HepG2 (cell line): ENCODE results near the gene SPTY2D1. TPM values are rescaled to one million over a fixed set of nuclear protein-coding genes. Genes with fewer than 3 reads are reported as not detected.

ENCODE experiments used
- MTA1 ChIP-seq: sonication (generic); formaldehyde crosslinking; IDR thresholded peaks from 2 replicates; pipeline ENCODE4 v1.4.0; 2020; ENCODE audit warnings: missing genetic modification reagents, mild to moderate bottlenecking, borderline replicate concordance
- NFKBIZ ChIP-seq: IDR thresholded peaks from 2 replicates; pipeline ENCODE4 v1.6.1; 2018; ENCODE audit warnings: missing genetic modification reagents, missing compliant biosample characterization
- NFYC ChIP-seq: IDR thresholded peaks from 2 replicates; pipeline ENCODE4 v1.6.1; 2016; ENCODE audit warnings: missing genetic modification reagents, missing compliant biosample characterization
- PHB2 ChIP-seq: fragments of 450-650 bp; IDR thresholded peaks from 2 replicates; pipeline ENCODE4 v1.6.1; 2018; ENCODE audit not compliant: partially characterized antibody
- SAP130 ChIP-seq: IDR thresholded peaks from 2 replicates; pipeline ENCODE4 v1.6.1; 2016; ENCODE audit warnings: low read depth
- SIN3B ChIP-seq: fragments of 150-350 bp; IDR thresholded peaks from 2 replicates; pipeline ENCODE4 v1.6.1; 2014; ENCODE audit warnings: low read length
- YEATS4 ChIP-seq: sonication (generic); formaldehyde crosslinking; IDR thresholded peaks from 2 replicates; pipeline ENCODE4 v1.4.0; 2020; ENCODE audit warnings: missing genetic modification reagents, borderline replicate concordance
- ZC3H13 ChIP-seq: sonication (generic); formaldehyde crosslinking; IDR thresholded peaks from 2 replicates; pipeline ENCODE4 v1.8.1; 2023; ENCODE audit warnings: mild to moderate bottlenecking, missing genetic modification reagents, moderate library complexity
- ZNF3 ChIP-seq: IDR thresholded peaks from 2 replicates; pipeline ENCODE4 v1.7.0; 2017; ENCODE audit warnings: inconsistent platforms
- ZNF563 ChIP-seq: sonication (generic); formaldehyde crosslinking; IDR thresholded peaks from 2 replicates; pipeline ENCODE4 v1.8.0; 2022; ENCODE audit warnings: mild to moderate bottlenecking, moderate library complexity, missing genetic modification reagents
- ZNF644 ChIP-seq: IDR thresholded peaks from 2 replicates; pipeline ENCODE4 v1.6.1; 2016; ENCODE audit warnings: low read depth
- ZNF777 ChIP-seq: sonication (generic); formaldehyde crosslinking; IDR thresholded peaks from 2 replicates; pipeline ENCODE4 v1.4.0; 2020; ENCODE audit warnings: missing genetic modification reagents
- ZNF781 ChIP-seq: sonication (generic); formaldehyde crosslinking; IDR thresholded peaks from 2 replicates; pipeline ENCODE4 v1.5.1; 2020; ENCODE audit warnings: borderline replicate concordance, mild to moderate bottlenecking, missing genetic modification reagents; ENCODE audit errors: not compliant biosample characterization
- ZSCAN21 ChIP-seq: sonication (generic); formaldehyde crosslinking; IDR thresholded peaks from 2 replicates; pipeline ENCODE4 v1.8.0; 2022; ENCODE audit warnings: mild to moderate bottlenecking, missing genetic modification reagents, moderate library complexity, borderline replicate concordance
- polyA plus RNA-seq, 8 experiments: library from polyadenylated mRNA; depleted of rRNA in 3 of 8; stranded (reverse) in 7 of 8; unstranded in 1 of 8; fragments of >200 nt; fragmentation: Illumina TruSeq in 4 of 8; extraction: Trizol in 4 of 8; gene quantifications; 2 replicates each; pipeline versions ENCODE4 v1.2.1 to v1.2.3, GENCODE V29; 2011 to 2016; ENCODE audit warnings: low read depth in 4 of 8, missing spikeins in 1 of 8, mixed read lengths in 1 of 8; ENCODE audit not compliant: insufficient read depth in 1 of 8
- total RNA-seq, 5 experiments: library from RNA; depleted of rRNA; stranded (reverse); fragments of >200 nt; fragmentation: Illumina TruSeq; extraction: Trizol; gene quantifications; 2 replicates each; pipeline ENCODE4 v1.2.3, GENCODE V29; 2016; ENCODE audit warnings: low read depth in 1 of 5
- TF ChIP-seq, protein P1 (sequence below): conservative IDR thresholded peaks from 2 replicates; pipeline ENCODE4 v1.6.1; 2018; ENCODE audit warnings: missing genetic modification reagents
- TF ChIP-seq, protein P2 (sequence below): sonication (generic); formaldehyde crosslinking; IDR thresholded peaks from 2 replicates; pipeline ENCODE4 v1.4.0; 2020; ENCODE audit warnings: mild to moderate bottlenecking, missing genetic modification reagents

Gene SPTY2D1
- total and polyA plus RNA-seq, 2 of the 13 experiments (the other 11 are each of a cell fraction or from before 2014, with no cell fraction given): 6.9 to 14.8 TPM

DNA sequence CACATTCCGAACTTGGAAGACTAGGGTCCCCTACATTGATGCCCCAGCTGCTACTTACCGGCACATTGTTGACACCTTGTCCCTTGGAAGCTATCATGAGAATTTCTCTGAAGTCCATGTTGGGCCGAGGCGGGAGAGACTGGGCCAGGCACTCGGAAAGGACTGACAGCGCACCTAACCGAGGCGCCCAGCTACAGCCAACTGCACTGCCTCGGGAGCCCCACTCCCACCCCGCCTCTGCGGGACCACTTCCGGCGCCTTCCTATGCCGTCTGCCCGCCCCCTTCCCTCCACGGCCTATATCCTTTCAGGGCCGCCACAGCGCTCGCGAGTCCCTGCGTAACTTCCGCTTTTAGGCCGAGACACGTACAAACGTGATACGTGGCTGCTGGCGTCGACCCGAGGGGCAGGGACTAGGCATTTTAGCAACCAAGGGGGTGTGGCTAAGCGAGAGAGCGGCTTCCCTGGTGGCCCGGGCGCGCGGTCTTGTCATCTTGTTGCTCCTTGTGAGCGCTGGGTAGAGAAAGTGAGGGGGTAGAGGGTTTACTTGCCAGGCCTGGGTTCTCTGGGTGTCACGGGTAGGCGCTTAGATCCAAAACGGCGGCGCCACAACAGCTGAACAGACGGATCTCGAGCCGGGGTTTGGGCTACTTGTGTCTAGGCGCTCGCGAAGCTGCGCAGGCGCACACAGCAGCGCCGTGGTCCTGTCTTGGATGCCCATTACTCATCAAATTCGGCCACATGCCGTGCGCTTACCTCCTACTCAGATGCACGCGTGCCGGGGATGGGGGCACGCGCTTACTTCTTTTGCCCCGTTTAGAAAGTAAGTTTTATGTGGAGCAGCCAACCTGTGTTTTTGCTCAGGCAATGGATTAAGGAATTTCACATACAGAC is at the start of gene SPTY2D1 (continued):
- no peak for TF ChIP-seq ZSCAN21 (CRISPR knock-in tag)
- TF ChIP-seq YEATS4 (CRISPR knock-in tag): peak; percentile 77
- TF ChIP-seq NFKBIZ: no peak
- peak; percentile 92 for TF ChIP-seq ZNF563 (CRISPR knock-in tag)
- no peak for TF ChIP-seq PHB2
- TF ChIP-seq ZNF777 (CRISPR knock-in tag): no peak
- TF ChIP-seq, protein P1, sequence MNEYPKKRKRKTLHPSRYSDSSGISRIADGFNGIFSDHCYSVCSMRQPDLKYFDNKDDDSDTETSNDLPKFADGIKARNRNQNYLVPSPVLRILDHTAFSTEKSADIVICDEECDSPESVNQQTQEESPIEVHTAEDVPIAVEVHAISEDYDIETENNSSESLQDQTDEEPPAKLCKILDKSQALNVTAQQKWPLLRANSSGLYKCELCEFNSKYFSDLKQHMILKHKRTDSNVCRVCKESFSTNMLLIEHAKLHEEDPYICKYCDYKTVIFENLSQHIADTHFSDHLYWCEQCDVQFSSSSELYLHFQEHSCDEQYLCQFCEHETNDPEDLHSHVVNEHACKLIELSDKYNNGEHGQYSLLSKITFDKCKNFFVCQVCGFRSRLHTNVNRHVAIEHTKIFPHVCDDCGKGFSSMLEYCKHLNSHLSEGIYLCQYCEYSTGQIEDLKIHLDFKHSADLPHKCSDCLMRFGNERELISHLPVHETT (CRISPR knock-in tag): no peak; the same call in 1 of the 2 replicates
- no peak for TF ChIP-seq ZNF781 (CRISPR knock-in tag)
- no peak for TF ChIP-seq MTA1 (CRISPR knock-in tag)
- peak; percentile 86 for TF ChIP-seq NFYC
- TF ChIP-seq, protein P2, sequence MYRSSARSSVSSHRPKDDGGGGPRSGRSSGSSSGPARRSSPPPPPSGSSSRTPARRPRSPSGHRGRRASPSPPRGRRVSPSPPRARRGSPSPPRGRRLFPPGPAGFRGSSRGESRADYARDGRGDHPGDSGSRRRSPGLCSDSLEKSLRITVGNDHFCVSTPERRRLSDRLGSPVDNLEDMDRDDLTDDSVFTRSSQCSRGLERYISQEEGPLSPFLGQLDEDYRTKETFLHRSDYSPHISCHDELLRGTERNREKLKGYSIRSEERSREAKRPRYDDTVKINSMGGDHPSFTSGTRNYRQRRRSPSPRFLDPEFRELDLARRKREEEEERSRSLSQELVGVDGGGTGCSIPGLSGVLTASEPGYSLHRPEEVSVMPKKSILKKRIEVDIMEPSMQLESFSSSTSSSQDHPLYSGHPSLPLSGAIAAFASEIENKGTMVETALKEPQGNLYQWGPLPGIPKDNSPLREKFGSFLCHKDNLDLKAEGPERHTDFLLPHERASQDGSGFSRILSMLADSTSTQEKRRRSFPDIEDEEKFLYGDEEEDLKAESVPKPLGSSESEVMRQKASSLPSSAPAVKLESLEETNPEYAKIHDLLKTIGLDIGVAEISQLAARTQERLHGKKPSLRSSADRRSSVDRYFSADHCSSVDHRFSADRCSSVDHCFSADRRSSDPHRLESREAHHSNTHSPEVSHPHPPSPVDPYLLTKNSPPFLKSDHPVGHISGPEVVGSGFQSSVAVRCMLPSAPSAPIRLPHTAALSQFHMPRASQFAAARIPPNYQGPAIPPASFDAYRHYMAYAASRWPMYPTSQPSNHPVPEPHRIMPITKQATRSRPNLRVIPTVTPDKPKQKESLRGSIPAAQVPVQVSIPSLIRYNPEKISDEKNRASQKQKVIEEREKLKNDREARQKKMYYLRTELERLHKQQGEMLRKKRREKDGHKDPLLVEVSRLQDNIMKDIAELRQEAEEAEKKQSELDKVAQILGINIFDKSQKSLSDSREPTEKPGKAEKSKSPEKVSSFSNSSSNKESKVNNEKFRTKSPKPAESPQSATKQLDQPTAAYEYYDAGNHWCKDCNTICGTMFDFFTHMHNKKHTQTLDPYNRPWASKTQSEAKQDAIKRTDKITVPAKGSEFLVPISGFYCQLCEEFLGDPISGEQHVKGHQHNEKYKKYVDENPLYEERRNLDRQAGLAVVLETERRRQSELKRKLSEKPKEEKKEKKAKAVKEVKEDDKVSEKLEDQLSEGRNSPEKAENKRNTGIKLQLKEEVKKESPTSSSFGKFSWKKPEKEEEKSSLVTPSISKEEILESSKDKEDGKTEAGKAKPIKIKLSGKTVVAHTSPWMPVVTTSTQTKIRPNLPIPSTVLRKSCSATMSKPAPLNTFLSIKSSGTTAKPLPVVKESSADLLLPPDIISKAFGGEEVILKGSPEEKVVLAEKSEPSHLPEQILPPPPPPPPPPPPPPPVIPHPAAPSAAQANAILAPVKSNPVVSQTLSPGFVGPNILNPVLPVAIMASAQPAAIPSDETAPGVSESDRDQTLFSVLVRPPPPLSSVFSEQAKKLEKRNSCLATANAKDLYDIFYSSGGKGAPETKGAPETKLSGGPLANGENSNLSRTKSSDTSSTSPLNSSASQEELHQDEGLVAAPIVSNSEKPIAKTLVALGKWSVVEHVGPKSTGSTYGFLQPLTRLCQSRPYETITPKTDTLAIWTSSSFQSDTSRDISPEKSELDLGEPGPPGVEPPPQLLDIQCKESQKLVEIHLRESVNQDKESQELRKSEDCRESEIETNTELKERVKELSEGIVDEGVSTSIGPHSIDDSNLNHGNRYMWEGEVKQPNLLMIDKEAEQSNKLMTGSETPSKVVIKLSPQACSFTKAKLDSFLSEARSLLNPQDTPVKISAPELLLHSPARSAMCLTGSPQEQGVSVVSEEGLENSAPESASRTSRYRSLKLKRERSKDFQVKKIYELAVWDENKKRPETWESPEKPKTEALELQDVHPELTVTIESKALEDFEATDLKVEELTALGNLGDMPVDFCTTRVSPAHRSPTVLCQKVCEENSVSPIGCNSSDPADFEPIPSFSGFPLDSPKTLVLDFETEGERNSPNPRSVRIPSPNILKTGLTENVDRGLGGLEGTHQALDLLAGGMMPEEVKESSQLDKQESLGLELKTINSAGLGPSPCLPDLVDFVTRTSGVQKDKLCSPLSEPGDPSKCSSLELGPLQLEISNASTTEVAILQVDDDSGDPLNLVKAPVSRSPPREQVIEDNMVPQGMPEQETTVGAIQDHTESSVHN (CRISPR knock-in tag): 0 out of 2 replicates have a peak, but pooled peaks have one; percentile 58
- TF ChIP-seq SIN3B: peak; percentile 78
- no peak; the same call in 1 of the 2 replicates for TF ChIP-seq ZC3H13 (CRISPR knock-in tag)
- no peak for TF ChIP-seq ZNF644 (CRISPR knock-in tag)
- no peak for TF ChIP-seq ZNF3 (CRISPR knock-in tag)
- TF ChIP-seq SAP130 (CRISPR knock-in tag): peak; percentile 96
